ENCODE results near the gene EIF4B.

Gene EIF4B

DNA sequence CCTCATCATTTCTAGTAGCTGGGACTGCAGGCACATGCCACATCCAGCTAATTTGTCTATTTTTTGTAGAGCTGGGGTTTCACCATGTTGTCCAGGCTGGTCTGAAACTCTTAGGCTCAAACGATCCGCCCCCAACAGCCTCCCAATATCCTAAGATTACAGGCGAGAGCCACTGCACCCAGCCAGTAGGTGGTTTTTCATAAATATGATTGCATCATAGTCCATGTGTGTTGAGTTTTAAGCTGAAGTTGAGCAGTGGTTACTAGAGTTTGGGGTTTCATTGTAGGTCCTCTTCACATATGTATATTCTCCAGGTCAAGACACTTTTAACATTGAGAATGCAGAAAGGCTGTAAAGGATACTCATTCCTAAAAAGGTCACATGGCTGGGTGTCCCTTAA is 30.5 kb downstream of the EIF4B start:
- H3K27ac ChIP-seq: no peak overlapping the region
- TF ChIP-seq CTCF (IDR thresholded peaks at IDR 0.05; ENCODE audit: low read depth, low read length): no peak
- no peaks in the 10 kb centered on the region for H3K9me3 ChIP-seq (ENCODE audit: severe bottlenecking)
- DNase-seq: no peak
- H3K4me3 ChIP-seq (ENCODE audit: low read depth, low read length): no peak overlapping the region
- peaks cover 79% of the 10 kb centered on the region for H3K36me3 ChIP-seq
- no peaks in the 10 kb centered on the region for H3K27me3 ChIP-seq (ENCODE audit: insufficient read depth, low read depth, severe bottlenecking)

DNA sequence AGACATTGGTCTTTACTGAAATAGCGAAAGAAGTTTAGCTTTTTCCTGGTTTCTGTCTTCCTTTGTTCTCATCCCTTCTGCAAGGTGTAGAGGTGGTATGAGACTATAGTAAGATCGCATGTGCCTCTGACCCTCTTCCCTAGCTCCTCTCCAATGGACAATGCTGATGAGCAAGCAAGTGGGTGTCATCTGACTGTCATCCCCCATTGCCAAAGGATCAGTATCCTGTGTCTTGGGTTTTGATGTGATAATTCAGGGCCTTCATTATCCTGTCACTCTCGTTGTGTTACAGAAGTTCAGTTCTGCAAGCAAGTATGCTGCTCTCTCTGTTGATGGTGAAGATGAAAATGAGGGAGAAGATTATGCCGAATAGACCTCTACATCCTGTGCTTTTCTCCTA is 33.6 kb downstream of the EIF4B start:
- peaks cover 48% of the 10 kb centered on the region for H3K36me3 ChIP-seq
- DNase-seq: no peak

GRCh38 chr12:53042607-53043454 is 36.6 kb downstream of the EIF4B start:
- H3K27ac ChIP-seq: no peak overlapping the region
- no peaks in the 10 kb centered on the region for H3K27me3 ChIP-seq (ENCODE audit: insufficient read depth, low read depth, severe bottlenecking)
- DNase-seq: no peak
- no peak for TF ChIP-seq CTCF (IDR thresholded peaks at IDR 0.05; ENCODE audit: low read depth, low read length)
- H3K9me3 ChIP-seq (ENCODE audit: severe bottlenecking): no peaks in the 10 kb centered on the region
- H3K36me3 ChIP-seq: peaks cover 23% of the 10 kb centered on the region
- H3K4me3 ChIP-seq (ENCODE audit: low read depth, low read length): no peak overlapping the region

More for the DNA sequence above, 33.6 kb downstream of the EIF4B start:
- H3K27me3 ChIP-seq (ENCODE audit: insufficient read depth, low read depth, severe bottlenecking): no peaks in the 10 kb centered on the region
- no peak overlapping the region for H3K4me3 ChIP-seq (ENCODE audit: low read depth, low read length)
- no peak for TF ChIP-seq CTCF (IDR thresholded peaks at IDR 0.05; ENCODE audit: low read depth, low read length)
- no peak overlapping the region for H3K27ac ChIP-seq
- no peaks in the 10 kb centered on the region for H3K9me3 ChIP-seq (ENCODE audit: severe bottlenecking)

DNA sequence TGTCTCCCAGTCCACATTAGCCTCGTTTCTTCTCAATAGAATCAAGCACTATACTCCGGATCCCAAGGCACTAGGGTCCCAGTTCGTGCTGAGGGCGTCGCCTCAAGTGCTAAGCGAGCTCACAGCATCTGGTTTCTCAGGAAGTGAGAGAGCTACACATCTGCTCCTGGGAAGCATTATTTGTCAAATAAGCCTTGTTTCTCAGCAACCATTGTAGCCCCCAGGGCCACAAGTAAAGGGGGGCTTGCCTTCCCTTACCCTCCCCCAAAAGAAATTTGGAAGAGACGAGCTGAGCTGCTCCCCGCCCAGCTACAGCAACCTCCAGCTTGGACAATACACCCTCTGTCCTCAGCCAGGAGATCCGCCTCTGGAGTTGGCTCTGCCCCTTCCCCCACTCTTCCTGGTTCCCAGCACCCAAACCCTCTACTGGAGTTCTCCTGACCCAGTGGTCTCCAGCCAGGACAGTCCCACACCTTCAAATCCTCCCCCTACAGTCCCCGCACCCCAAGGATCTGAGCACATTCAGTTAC is 37.9 kb downstream of the EIF4B start:
- DNase-seq: no peak
- H3K9me3 ChIP-seq (ENCODE audit: severe bottlenecking): no peaks in the 10 kb centered on the region
- no peak overlapping the region for H3K4me3 ChIP-seq (ENCODE audit: low read depth, low read length)
- peaks cover 10% of the 10 kb centered on the region for H3K36me3 ChIP-seq
- no peaks in the 10 kb centered on the region for H3K27me3 ChIP-seq (ENCODE audit: insufficient read depth, low read depth, severe bottlenecking)
- no peak for TF ChIP-seq CTCF (IDR thresholded peaks at IDR 0.05; ENCODE audit: low read depth, low read length)
- H3K27ac ChIP-seq: no peak overlapping the region

DNA sequence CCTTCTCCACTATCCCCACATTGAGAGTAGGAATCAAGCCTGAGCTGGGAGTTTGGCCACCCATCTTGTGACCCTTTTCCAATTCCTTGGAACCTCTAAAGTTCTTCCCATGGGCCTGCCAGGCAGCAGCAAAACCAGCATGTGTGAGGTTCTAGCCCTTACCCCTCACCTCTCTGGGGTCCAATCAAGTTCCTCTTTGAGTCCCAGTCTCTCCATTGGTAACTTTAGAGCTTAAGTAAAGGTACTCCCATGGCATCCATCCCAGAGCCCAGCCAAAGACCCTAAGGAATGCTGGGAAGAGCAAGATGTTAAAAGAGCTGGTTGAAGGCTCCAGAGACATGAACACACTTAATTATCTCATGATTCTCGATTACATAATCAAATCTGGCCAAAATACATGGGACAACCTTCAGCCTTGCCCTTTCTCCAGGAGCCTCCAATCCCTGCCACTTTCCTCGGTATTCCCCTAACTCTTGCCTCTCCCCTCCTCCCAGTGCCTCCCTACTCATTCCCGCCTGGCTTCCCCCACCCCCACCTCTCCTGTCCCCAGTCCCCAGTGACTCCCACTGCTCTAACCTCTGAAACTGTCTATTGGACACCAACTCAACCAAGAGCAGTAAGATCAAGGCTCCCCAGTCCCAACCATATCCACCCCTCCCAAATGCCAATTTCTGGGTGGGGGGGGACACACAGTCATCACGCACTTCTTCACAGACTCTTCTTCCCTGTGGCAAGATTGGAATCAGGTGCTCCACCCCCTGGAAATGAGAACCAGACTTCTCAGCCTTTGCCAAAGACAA is 38.8 kb downstream of the EIF4B start:
- TF ChIP-seq CTCF (IDR thresholded peaks at IDR 0.05; ENCODE audit: low read depth, low read length): no peak

More for the DNA sequence above, 38.8 kb downstream of the EIF4B start:
- H3K4me3 ChIP-seq (ENCODE audit: low read depth, low read length): no peak overlapping the region
- H3K36me3 ChIP-seq: peaks cover under 1% of the 10 kb centered on the region; the same call in 1 of the 2 replicates
- H3K9me3 ChIP-seq (ENCODE audit: severe bottlenecking): no peaks in the 10 kb centered on the region
- H3K27ac ChIP-seq: no peak overlapping the region
- no peak for DNase-seq
- H3K27me3 ChIP-seq (ENCODE audit: insufficient read depth, low read depth, severe bottlenecking): no peaks in the 10 kb centered on the region
